ENCODE data around the gene TMEM43. TPM values are rescaled to one million over a fixed set of nuclear protein-coding genes. Genes with fewer than 3 reads are reported as not detected.

TMEM43 gene
- total and polyA plus RNA-seq, 2 of the 13 experiments (the other 11 are each of a cell fraction or from before 2014, with no cell fraction given) = 48.9 to 50.5 TPM

DNA sequence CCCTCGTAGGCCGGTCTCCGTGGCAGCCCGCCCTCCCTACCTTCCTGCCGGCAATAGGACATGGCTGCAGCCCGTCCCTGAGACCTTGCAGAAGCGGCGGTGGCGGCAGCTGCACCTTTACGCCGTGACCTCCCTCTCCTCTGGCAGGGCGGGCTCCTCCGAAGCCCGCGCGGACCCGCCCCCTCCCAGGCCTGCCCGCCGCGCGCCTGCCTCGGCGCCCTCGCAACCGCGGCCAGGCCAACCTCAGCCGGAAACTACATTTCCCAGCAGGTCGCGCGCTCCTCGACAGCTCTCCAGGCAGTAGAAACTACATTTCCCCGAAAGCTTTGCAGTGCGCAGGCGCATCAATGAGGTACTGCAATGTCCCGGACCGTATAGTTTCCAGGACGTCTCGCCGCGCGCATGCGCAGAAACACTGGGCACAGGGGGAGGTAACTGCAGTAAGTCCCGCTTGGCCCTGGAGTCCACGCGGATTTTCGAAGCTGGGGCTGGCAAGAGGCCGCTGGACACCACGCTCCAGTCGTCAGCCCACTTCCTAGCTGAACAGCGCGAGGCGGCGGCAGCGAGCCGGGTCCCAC, at the start of gene TMEM43, which contains the start of gene CHCHD4 (continued):
- TF ChIP-seq, protein P1, sequence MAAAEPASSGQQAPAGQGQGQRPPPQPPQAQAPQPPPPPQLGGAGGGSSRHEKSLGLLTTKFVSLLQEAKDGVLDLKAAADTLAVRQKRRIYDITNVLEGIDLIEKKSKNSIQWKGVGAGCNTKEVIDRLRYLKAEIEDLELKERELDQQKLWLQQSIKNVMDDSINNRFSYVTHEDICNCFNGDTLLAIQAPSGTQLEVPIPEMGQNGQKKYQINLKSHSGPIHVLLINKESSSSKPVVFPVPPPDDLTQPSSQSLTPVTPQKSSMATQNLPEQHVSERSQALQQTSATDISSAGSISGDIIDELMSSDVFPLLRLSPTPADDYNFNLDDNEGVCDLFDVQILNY (CRISPR knock-in tag; conservative IDR thresholded peaks at IDR 0.05) = peak; percentile 57
- no peak for TF ChIP-seq ZNF644 (CRISPR knock-in tag; IDR thresholded peaks at IDR 0.05; ENCODE audit: low read depth)
- 0 out of 2 replicates have a peak, but pooled peaks have one; percentile 59 for TF ChIP-seq ZNF780A (CRISPR knock-in tag; IDR thresholded peaks at IDR 0.05)
- TF ChIP-seq ZNF232 (CRISPR knock-in tag; IDR thresholded peaks at IDR 0.05; ENCODE audit: borderline replicate concordance) = no peak
- TF ChIP-seq ATRX (CRISPR knock-in tag; IDR thresholded peaks at IDR 0.05; ENCODE audit: borderline replicate concordance) = no peak
- TF ChIP-seq KDM5A (IDR thresholded peaks at IDR 0.05; ENCODE audit: borderline replicate concordance, low read length) = peak; percentile 31; the same call in 1 of the 2 replicates
- peak; percentile 86 for TF ChIP-seq ZNF598 (CRISPR knock-in tag; IDR thresholded peaks at IDR 0.05; ENCODE audit: borderline replicate concordance)
- TF ChIP-seq, protein P2, sequence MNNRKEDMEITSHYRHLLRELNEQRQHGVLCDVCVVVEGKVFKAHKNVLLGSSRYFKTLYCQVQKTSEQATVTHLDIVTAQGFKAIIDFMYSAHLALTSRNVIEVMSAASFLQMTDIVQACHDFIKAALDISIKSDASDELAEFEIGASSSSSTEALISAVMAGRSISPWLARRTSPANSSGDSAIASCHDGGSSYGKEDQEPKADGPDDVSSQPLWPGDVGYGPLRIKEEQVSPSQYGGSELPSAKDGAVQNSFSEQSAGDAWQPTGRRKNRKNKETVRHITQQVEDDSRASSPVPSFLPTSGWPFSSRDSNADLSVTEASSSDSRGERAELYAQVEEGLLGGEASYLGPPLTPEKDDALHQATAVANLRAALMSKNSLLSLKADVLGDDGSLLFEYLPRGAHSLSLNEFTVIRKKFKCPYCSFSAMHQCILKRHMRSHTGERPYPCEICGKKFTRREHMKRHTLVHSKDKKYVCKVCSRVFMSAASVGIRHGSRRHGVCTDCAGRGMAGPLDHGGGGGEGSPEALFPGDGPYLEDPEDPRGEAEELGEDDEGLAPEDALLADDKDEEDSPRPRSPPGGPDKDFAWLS (CRISPR knock-in tag; IDR thresholded peaks at IDR 0.05; ENCODE audit: borderline replicate concordance) = no peak
- TF ChIP-seq ZNF547 (CRISPR knock-in tag; IDR thresholded peaks at IDR 0.05) = peak; percentile 84
- no peak for TF ChIP-seq SP140L (CRISPR knock-in tag; IDR thresholded peaks at IDR 0.05; ENCODE audit: borderline replicate concordance)
- peak; percentile 33; the same call in 1 of the 2 replicates for TF ChIP-seq RFX5 (IDR thresholded peaks at IDR 0.05; ENCODE audit: low read depth, low read length)
- TF ChIP-seq SMAD1 (CRISPR knock-in tag; IDR thresholded peaks at IDR 0.05; ENCODE audit: borderline replicate concordance, low read depth) = peak; percentile 72; the same call in 1 of the 2 replicates
- 0 out of 2 replicates have a peak, but pooled peaks have one; percentile 41 for TF ChIP-seq ZNF773 (CRISPR knock-in tag; IDR thresholded peaks at IDR 0.05; ENCODE audit: borderline replicate concordance)
- TF ChIP-seq NR2F2 (IDR thresholded peaks at IDR 0.05; ENCODE audit: borderline replicate concordance, low read depth) = peak; percentile 48; the same call in 1 of the 2 replicates
- TF ChIP-seq TCF7L2 (IDR thresholded peaks at IDR 0.05; ENCODE audit: low read depth, low read length) = no peak
- no peak; the same call in none of the 2 replicates for TF ChIP-seq ZNF607 (CRISPR knock-in tag; IDR thresholded peaks at IDR 0.05; ENCODE audit: borderline replicate concordance)
- 0 out of 2 replicates have a peak, but pooled peaks have one; percentile 10 for TF ChIP-seq KMT2A (CRISPR knock-in tag; IDR thresholded peaks at IDR 0.05)
- TF ChIP-seq ZFX (CRISPR knock-in tag; IDR thresholded peaks at IDR 0.05; ENCODE audit: low read depth) = peak; percentile 94
- TF ChIP-seq MYNN (CRISPR knock-in tag; IDR thresholded peaks at IDR 0.05; ENCODE audit: low read depth) = no peak
- TF ChIP-seq, protein P3, sequence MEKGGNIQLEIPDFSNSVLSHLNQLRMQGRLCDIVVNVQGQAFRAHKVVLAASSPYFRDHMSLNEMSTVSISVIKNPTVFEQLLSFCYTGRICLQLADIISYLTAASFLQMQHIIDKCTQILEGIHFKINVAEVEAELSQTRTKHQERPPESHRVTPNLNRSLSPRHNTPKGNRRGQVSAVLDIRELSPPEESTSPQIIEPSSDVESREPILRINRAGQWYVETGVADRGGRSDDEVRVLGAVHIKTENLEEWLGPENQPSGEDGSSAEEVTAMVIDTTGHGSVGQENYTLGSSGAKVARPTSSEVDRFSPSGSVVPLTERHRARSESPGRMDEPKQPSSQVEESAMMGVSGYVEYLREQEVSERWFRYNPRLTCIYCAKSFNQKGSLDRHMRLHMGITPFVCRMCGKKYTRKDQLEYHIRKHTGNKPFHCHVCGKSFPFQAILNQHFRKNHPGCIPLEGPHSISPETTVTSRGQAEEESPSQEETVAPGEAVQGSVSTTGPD (CRISPR knock-in tag; IDR thresholded peaks at IDR 0.05) = no peak
- 0 out of 2 replicates have a peak, but pooled peaks have one; percentile 34 for TF ChIP-seq ZBTB42 (CRISPR knock-in tag; IDR thresholded peaks at IDR 0.05)
- TF ChIP-seq ZC3H13 (CRISPR knock-in tag; IDR thresholded peaks at IDR 0.05) = peak; percentile 58; the same call in 1 of the 2 replicates
- no peak for TF ChIP-seq ZNF160 (CRISPR knock-in tag; IDR thresholded peaks at IDR 0.05)
- no peak for TF ChIP-seq MIXL1 (CRISPR knock-in tag; IDR thresholded peaks at IDR 0.05)
- TF ChIP-seq KLF16 (CRISPR knock-in tag; IDR thresholded peaks at IDR 0.05) = peak in 1 of 2 experiments; percentile 56; a peak in 1 of 4 replicates
- no peak for TF ChIP-seq ZNF484 (CRISPR knock-in tag; IDR thresholded peaks at IDR 0.05; ENCODE audit: borderline replicate concordance, low read depth)
- TF ChIP-seq CAMTA2 (CRISPR knock-in tag; IDR thresholded peaks at IDR 0.05; ENCODE audit: borderline replicate concordance) = peak; percentile 33; the same call in 1 of the 2 replicates
- TF ChIP-seq HIVEP1 (CRISPR knock-in tag; IDR thresholded peaks at IDR 0.05) = no peak
